Measurements from ENCODE around the gene BLOC1S4. TPM values are rescaled to one million over a fixed set of nuclear protein-coding genes. Genes with fewer than 3 reads are reported as not detected.
"Not testable (repeated sequence)": the region's sequence is repeated elsewhere in the genome, so short reads cannot be mapped to it uniquely, and the experiment has no call there.

Gene BLOC1S4
- total RNA-seq, 4 donors from 2014 or later, result 1.00 to 18.8 (median 12.4) TPM

- 52% methylated on average over 14 of the region's 14 CpGs; no CpG with 5 or more reads in 1 of the 2 donors for WGBS, 2 donors (ENCODE audit: low coverage in 1 of 2)
- Histone ChIP-seq H3K4me1 (peaks cover 21 to 40% (median 26%) of the 10 kb centered on the region in 4 donors), H3K4me3 (peak overlapping the region; percentile 9 to 77 (median 68)), H3K27ac (peak overlapping the region; percentile 88 to 95 (median 91))
- intact Hi-C loops (cut with DNase I; ENCODE audit: low total_unique reads); H3K9me3 ChIP-seq; in situ Hi-C loops (cut with MboI; ENCODE audit: low pct_ligation_motif_present in 1 of 4, low pct_unique_long_range_greater_than_20kb in 1 of 4, low sequenced_read_pairs in 3 of 4); H3K27me3 ChIP-seq; H3K36me3 ChIP-seq: not testable (repeated sequence)
- TF ChIP-seq POLR2AphosphoS5 (IDR thresholded peaks at IDR 0.05) (peak in 1 of 3 donors; percentile 85), POLR2A (IDR thresholded peaks at IDR 0.05) (peak; percentile 91)
- DNase-seq, result peak; percentile 35
Measured at GRCh38 chr4:6673191-6673659, 42.7 kb upstream of the BLOC1S4 start.

- H3K9me3 ChIP-seq, result no peaks in the 10 kb centered on the region
- in situ Hi-C loops (cut with MboI; ENCODE audit: low pct_ligation_motif_present in 1 of 4, low pct_unique_long_range_greater_than_20kb in 1 of 4, low sequenced_read_pairs in 3 of 4), result no loop called here
- DNase-seq, result peak; percentile 95
- intact Hi-C loops (cut with DNase I; ENCODE audit: low total_unique reads), result no loop called here
- 4% methylated on average over 39 of the region's 89 CpGs; no CpG with 5 or more reads in 1 of the 2 donors for WGBS, 2 donors (ENCODE audit: low coverage in 1 of 2)
- peak overlapping the region; percentile 48 to 77 (median 68) for H3K4me3 ChIP-seq
- H3K4me1 ChIP-seq, result peaks cover 21 to 40% (median 26%) of the 10 kb centered on the region in 4 donors
- H3K27me3 ChIP-seq, result no peaks in the 10 kb centered on the region
- no peak for TF ChIP-seq CTCF (IDR thresholded peaks at IDR 0.05)
- no peak for TF ChIP-seq EP300 (IDR thresholded peaks at IDR 0.05; ENCODE audit: low read depth)
- TF ChIP-seq POLR2AphosphoS5 (IDR thresholded peaks at IDR 0.05), result peak; percentile 87 to 90 (median 88)
- peak; percentile 81 for TF ChIP-seq POLR2A (IDR thresholded peaks at IDR 0.05)
- H3K36me3 ChIP-seq, result no peaks in the 10 kb centered on the region
- peak overlapping the region; percentile 88 to 95 (median 91) for H3K27ac ChIP-seq
Measured at GRCh38 chr4:6673660-6674499, 42.1 kb upstream of the BLOC1S4 start.

GRCh38 chr4:6674500-6675149, 41.3 kb upstream of the BLOC1S4 start:
- TF ChIP-seq POLR2A (IDR thresholded peaks at IDR 0.05) (no peak), CTCF (IDR thresholded peaks at IDR 0.05) (peak; percentile 43 to 66 (median 45))
- in situ Hi-C loops (cut with MboI; ENCODE audit: low pct_ligation_motif_present in 1 of 4, low pct_unique_long_range_greater_than_20kb in 1 of 4, low sequenced_read_pairs in 3 of 4), result loop anchor here in 1 of 4 donors (5.0 kb wide), 1 partner anchor 38 kb away; no protein-coding TSS in a partner anchor
- no peaks in the 10 kb centered on the region for H3K27me3 ChIP-seq
- no peaks in the 10 kb centered on the region for H3K9me3 ChIP-seq
- DNase-seq, result peak; percentile 64
- peaks cover 21 to 40% (median 26%) of the 10 kb centered on the region in 4 donors for H3K4me1 ChIP-seq
- H3K36me3 ChIP-seq, result no peaks in the 10 kb centered on the region
- H3K4me3 ChIP-seq, result peak overlapping the region; percentile 48 to 77 (median 68)
- peak overlapping the region; percentile 88 to 95 (median 91) for H3K27ac ChIP-seq
- intact Hi-C loops (cut with DNase I; ENCODE audit: low total_unique reads), result no loop called here
- 7 to 18% methylated on average over 8 to 29 of the region's 40 CpGs for WGBS, 2 donors (ENCODE audit: low coverage in 1 of 2)

GRCh38 chr4:6676722-6677558, 39.0 kb upstream of the BLOC1S4 start:
- H3K4me3 ChIP-seq, result no peak overlapping the region
- H3K36me3 ChIP-seq, result no peaks in the 10 kb centered on the region
- WGBS, 2 donors (ENCODE audit: low coverage in 1 of 2), result 86% methylated on average over 16 to 21 of the region's 21 CpGs
- intact Hi-C loops (cut with DNase I; ENCODE audit: low total_unique reads), result no loop called here
- no peak for DNase-seq
- no peaks in the 10 kb centered on the region for H3K27me3 ChIP-seq
- no peaks in the 10 kb centered on the region for H3K9me3 ChIP-seq
- H3K4me1 ChIP-seq, result peaks cover 21 to 40% (median 26%) of the 10 kb centered on the region in 4 donors
- in situ Hi-C loops (cut with MboI; ENCODE audit: low pct_ligation_motif_present in 1 of 4, low pct_unique_long_range_greater_than_20kb in 1 of 4, low sequenced_read_pairs in 3 of 4), result loop anchor here in 1 of 4 donors (5.0 kb wide), 1 partner anchor 35 kb away; no protein-coding TSS in a partner anchor
- H3K27ac ChIP-seq, result no peak overlapping the region
- TF ChIP-seq EP300 (IDR thresholded peaks at IDR 0.05; ENCODE audit: low read depth), result no peak
- no peak for TF ChIP-seq POLR2A (IDR thresholded peaks at IDR 0.05)
